Adipocyte (in vitro differentiated cells): Measurements from ENCODE around the gene CFAP54.
"Not testable (repeated sequence)": the region's sequence is repeated elsewhere in the genome, so short reads cannot be mapped to it uniquely, and the experiment has no call there.

Source experiments
- DNase-seq: peaks from one replicate; pipeline ENCODE4 v3.0.0-alpha.2; 2015; ENCODE audit warnings: low read depth
- H3K27me3 ChIP-seq: replicated peaks from 2 replicates; pipeline ENCODE4 v1.7.0; 2013; ENCODE audit warnings: mild to moderate bottlenecking, low read length, moderate library complexity; ENCODE audit not compliant: control insufficient read depth, insufficient read depth
- H3K36me3 ChIP-seq: 2 replicates; pipeline ENCODE4 v1.7.0; 2013; ENCODE audit warnings: low read length, mild to moderate bottlenecking, moderate library complexity; ENCODE audit not compliant: control insufficient read depth, insufficient read depth, severe bottlenecking
- H3K4me1 ChIP-seq: 2 replicates; pipeline ENCODE4 v1.7.0; 2013; ENCODE audit warnings: mild to moderate bottlenecking, low read length, moderate library complexity; ENCODE audit not compliant: control insufficient read depth, insufficient read depth
- H3K4me3 ChIP-seq: 2 replicates; pipeline ENCODE4 v1.7.0; 2013; ENCODE audit warnings: mild to moderate bottlenecking, low read length, moderate library complexity
- H3K9ac ChIP-seq: 2 replicates; pipeline ENCODE4 v1.7.0; 2013; ENCODE audit warnings: mild to moderate bottlenecking, low read length, moderate library complexity
- H3K9me3 ChIP-seq: 2 replicates; pipeline ENCODE4 v1.7.0; 2013; ENCODE audit warnings: mild to moderate bottlenecking, low read length, moderate library complexity; ENCODE audit not compliant: control insufficient read depth

CFAP54 gene

DNA sequence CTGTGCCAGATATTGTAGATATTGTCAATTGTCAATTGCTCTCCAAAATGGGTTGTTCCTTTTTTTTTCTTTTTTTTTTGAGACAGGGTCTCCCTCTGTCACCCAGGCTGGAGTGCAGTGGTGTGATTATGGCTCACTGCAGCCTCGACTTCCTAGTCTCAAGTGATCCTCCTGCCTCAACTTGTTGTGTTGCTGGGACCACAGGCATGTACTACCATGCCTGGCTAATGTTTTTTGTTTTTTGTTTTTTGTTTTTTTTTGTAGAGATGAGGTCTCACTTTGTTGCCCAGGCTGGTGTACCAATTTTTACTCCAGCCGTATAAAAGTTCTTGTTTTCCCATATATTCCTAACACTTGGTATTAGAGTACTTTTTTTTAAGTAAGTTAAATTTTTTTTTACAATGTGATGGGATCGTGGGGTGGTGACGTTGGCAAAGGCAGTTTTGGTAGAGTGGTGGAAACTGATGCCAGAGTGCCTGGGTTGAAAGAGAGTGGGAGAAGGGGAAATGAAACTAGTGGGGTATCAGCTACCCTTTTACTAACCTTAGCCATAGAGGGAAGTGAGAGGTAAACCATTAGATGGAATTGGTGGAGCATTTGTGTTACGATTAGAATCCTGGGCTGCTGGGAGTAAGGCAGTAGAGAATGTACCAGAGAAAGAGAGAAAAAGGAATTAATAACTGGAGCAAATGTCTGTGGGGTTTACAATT is 33.0 kb upstream of the CFAP54 start:
- Histone ChIP-seq H3K4me1 (no peaks in the 10 kb centered on the region), H3K9ac (no peak overlapping the region), H3K27me3 (no peaks in the 10 kb centered on the region), H3K9me3 (peaks cover 4% of the 10 kb centered on the region), H3K4me3 (no peak overlapping the region), H3K36me3 (no peaks in the 10 kb centered on the region)
- no peak for DNase-seq

DNA sequence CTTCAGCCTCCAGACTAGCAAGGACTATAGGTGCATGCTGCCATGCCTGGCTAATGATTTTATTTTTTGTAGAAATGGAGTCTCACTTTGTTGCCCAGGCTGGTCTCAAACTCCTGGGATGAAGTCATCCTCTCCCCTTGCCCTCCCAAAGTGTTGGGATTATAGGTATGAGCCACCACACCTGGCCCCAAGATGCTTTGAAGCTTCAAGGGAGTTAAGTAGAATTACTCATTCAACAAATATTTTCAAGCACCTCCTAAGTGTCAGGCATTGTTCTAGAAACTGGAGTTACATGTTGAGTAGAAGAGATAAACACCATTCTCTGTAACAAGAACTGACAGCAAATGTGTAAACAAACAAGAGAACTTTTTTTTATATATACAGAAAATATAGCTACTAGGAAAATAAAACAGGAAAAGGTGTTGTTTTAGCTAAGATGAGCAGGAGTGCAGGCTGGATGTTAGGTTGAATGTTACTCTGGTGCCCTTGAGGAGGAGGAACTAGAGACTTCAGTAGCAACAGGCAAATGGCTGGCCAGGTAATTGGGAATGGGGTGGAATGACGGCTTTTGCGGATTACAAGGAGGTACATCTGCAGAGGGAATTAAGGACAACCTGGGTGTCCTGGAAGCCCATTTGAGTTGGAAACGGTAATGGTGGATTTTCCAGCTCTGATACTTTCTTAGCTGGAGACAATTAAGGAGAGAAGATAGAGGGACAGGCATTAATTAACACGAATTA is 32.0 kb upstream of the CFAP54 start:
- Histone ChIP-seq H3K9me3 (no peaks in the 10 kb centered on the region), H3K4me3 (no peak overlapping the region), H3K27me3 (no peaks in the 10 kb centered on the region), H3K9ac (no peak overlapping the region), H3K4me1 (no peaks in the 10 kb centered on the region), H3K36me3 (no peaks in the 10 kb centered on the region)
- DNase-seq = no peak

DNA sequence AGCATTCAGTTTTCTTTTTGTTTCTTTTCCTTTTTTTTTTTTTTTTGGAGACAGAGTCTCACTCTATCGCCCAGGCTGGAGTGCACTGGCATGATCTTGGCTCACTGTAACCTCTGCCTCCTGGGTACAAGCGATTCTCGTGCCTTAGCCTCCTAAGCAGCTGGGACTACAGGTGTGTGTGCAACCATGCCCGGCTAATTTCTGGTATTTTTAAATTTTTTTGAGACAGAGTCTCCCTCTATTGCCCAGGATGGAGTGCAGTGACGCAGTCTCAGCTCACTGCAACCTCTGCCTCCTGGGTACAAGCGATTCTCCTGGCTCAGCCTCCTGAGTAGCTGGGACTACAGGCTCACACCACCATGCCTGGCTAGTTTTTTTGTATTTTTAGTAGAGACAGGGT is 30.1 kb upstream of the CFAP54 start:
- H3K4me1 ChIP-seq, H3K27me3 ChIP-seq, DNase-seq, H3K4me3 ChIP-seq, H3K9ac ChIP-seq, H3K36me3 ChIP-seq, H3K9me3 ChIP-seq: not testable (repeated sequence)

DNA sequence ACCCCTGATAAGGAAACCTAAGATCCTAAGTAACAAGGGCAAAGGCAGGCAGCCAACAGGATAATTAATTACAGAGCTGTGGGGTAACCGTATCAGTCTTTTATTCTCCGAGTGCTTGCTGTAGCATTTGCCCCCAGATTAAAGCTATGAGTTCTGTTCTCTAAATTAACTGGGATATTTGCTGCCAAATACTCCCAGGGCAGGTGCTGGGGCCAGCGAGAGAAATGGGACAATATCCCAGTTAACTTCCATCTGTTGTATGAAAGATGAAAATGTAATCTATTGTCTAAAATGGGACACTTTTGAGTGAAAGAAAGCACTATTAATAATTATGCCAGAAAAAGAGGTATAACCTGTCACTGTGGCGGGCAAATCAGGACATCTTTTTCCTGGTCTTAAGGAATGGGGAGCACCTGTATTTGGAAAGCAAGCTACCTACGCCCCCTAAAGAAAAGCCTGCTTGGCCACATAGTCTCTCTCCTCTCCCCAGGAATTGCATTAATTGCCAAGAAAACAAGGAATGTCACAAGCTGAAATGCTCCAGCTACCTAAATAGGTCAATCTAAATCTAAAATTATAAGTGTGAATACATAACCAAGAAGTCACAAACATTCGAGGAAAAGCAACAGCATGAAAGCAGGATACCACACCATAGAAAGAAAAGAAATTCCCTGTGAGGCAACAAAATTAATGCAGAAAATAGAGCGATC is 26.7 kb upstream of the CFAP54 start:
- H3K36me3 ChIP-seq = no peaks in the 10 kb centered on the region
- no peak overlapping the region for H3K9ac ChIP-seq
- H3K27me3 ChIP-seq = no peaks in the 10 kb centered on the region
- no peak for DNase-seq
- no peak overlapping the region for H3K4me3 ChIP-seq
- no peaks in the 10 kb centered on the region for H3K9me3 ChIP-seq
- no peaks in the 10 kb centered on the region for H3K4me1 ChIP-seq

DNA sequence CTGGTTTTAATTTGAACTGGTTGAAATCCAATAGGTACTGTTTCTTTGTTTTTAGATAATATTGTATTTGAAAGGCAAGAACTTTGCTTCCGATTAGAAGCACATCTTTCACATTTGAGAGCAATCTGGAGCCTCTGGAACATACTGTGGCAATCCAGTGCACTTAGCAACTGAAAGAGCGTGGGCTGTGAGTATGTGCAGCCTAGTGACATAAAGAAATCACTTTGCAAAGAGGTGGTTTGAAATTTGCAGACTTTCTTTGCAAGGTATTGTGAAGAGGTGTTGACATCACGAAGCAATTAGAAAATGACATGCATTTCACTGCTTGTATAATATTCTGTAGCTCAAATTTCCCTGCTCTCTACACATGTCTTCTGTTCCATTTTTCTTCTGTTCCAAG is 23.5 kb upstream of the CFAP54 start:
- no peaks in the 10 kb centered on the region for H3K27me3 ChIP-seq
- no peak for DNase-seq
- no peaks in the 10 kb centered on the region for H3K36me3 ChIP-seq
- no peaks in the 10 kb centered on the region for H3K9me3 ChIP-seq
- no peak overlapping the region for H3K4me3 ChIP-seq
- peaks cover under 1% of the 10 kb centered on the region for H3K4me1 ChIP-seq
- H3K9ac ChIP-seq = no peak overlapping the region

DNA sequence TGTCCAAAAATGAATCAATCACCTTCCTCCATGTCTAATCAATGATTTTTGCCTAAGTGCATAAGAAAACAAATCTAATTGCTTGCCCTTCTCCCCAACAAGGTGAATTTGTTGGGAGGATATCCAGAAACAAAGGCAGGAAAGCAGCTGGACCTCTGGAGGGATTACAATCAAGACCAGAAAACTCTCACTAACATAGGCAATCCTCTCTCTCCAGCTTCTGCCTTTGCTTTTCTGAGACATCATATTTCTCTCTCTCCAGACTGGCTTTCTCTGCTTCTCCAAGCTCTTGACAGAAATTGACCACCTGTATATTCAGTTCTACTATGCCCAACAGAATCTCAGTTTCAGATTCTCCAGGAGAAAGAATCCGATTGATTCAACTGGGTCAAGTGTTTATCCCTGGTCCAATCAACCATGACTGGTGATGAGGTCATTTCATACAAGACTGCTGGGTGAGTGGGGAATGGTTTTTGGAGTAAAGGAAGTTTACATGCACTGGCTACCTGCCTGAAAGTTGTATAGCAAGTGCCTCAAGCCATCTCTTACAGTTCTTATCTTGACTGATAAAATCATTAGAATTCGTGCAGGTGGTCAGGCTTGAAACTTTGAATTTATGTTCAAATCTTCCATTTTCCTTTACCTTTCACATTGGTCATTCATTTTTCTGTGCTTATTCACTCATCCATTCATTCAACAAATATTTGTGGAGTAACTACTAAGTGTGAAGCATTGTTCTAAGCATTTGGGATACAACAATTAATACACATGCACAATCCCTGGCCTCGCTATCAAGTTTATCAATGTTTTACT is 22.2 kb upstream of the CFAP54 start:
- H3K4me1 ChIP-seq = peaks cover 13% of the 10 kb centered on the region
- no peak overlapping the region for H3K4me3 ChIP-seq
- H3K36me3 ChIP-seq = no peaks in the 10 kb centered on the region
- H3K9me3 ChIP-seq = no peaks in the 10 kb centered on the region
- no peak for DNase-seq
- H3K27me3 ChIP-seq = no peaks in the 10 kb centered on the region
- no peak overlapping the region for H3K9ac ChIP-seq

DNA sequence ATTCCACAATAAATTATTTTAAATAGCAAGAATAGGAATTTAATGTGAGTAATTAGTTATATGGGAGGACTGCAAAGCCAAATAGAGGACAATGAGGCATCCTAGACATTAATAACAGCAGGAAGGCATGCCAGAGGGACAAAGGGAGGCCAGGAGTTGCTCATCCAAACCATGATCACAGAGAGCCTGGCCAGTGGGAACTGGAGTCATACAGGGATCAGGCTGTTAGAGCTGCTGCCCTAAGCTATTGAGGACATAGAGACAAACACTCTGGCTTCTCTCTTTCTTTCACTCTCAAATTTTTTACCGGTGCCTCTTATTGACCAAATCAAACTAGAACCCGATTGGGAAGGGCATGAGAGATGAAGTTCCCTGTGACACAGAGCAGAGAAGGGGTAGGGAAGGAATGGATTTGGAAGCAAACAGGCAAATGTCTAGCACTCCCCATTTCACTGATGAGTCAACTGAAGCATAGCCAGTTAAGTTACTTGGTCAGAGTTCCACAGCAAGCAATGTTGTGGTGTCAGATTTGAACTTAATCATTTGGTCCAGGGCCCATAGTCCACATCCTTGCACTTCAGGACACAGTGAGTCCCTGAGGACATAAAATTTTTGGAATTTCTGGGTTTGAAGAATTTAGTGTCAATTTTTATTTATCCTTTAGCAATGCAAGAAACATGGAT is 17.9 kb upstream of the CFAP54 start:
- peak overlapping the region; percentile 54 for H3K4me3 ChIP-seq
- peak; percentile 45 for DNase-seq
- peak overlapping the region; percentile 66 for H3K9ac ChIP-seq
- no peaks in the 10 kb centered on the region for H3K27me3 ChIP-seq
- H3K4me1 ChIP-seq = peaks cover 17% of the 10 kb centered on the region
- H3K36me3 ChIP-seq = no peaks in the 10 kb centered on the region
- no peaks in the 10 kb centered on the region for H3K9me3 ChIP-seq

DNA sequence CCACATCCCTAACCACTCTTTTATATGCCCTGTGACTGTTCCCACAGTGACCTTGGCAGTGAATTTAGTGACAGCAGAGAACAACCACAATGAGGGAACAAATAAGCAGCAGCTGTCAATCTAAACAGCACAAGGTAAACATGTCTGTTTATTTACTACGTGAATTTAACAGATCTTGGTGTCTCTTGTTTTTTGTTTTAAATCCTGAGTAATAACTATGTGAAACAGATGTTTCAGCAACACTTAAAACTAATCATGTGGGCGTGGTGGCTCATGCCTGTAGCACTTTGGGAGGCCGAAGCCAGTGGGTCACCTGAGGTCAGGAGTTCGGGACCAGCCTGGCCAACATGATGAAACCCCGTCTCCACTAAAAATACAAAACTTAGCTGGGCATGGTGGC is 17.0 kb upstream of the CFAP54 start:
- H3K9ac ChIP-seq = no peak overlapping the region
- H3K27me3 ChIP-seq = no peaks in the 10 kb centered on the region
- peaks cover 17% of the 10 kb centered on the region for H3K4me1 ChIP-seq
- H3K4me3 ChIP-seq = no peak overlapping the region
- no peak for DNase-seq
- H3K9me3 ChIP-seq = no peaks in the 10 kb centered on the region
- no peaks in the 10 kb centered on the region for H3K36me3 ChIP-seq

DNA sequence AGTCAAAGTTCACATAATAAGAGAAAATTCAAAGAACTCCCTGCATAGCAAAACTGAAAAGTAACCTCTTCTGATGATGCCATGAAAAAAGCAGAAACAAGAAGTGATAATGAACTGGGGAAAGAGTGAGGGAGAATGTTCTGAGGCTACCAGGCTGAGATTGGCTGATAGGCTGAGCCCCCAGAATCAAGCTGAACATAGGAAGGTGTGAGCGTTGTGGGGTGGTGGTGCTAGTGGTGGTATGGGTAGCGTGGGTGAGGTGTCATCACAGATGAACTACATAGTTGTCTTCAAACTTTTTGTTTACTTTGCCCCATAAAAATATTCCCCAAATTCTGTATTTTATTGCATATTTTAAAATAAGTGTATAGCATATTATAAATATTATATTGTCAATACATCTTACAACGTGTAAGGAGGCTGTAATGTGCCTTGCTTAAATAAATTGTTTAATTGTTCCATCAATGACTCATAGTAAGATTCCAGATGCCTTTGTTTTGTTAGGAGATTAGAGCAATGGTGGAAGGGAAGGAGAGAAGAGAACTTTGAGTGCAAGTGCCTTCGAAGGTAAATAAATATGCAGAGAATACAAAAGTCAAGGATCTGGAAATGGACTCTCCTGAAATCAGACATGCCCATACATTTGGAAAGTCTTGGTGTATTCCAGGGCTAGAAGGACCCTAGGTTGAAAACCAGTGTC is 15.8 kb upstream of the CFAP54 start:
- Histone ChIP-seq H3K9me3 (no peaks in the 10 kb centered on the region), H3K4me3 (no peak overlapping the region), H3K9ac (no peak overlapping the region), H3K4me1 (peaks cover 17% of the 10 kb centered on the region), H3K27me3 (no peaks in the 10 kb centered on the region), H3K36me3 (no peaks in the 10 kb centered on the region)
- no peak for DNase-seq

DNA sequence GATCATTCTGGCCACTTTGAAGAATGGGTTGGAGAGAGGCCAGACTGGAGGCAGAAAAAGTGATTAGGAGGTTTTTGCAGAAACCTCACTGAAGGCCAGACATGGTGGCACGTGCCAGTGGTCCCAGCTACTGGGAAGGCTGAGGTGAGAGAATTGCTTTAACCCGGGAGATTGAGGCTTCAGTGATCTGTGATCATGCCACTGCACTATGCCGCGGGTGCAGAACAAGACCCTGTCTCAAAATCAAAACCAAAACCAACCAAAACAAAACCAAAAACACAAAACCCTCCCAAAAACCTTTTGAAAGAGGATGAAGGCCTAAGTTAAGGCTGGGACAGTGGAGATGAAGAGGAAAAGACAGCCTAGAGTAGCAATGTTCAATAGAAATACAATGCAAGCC is 15.2 kb upstream of the CFAP54 start:
- no peaks in the 10 kb centered on the region for H3K9me3 ChIP-seq
- no peak for DNase-seq
- H3K27me3 ChIP-seq = no peaks in the 10 kb centered on the region
- H3K4me1 ChIP-seq = peaks cover 17% of the 10 kb centered on the region
- H3K36me3 ChIP-seq = no peaks in the 10 kb centered on the region
- no peak overlapping the region for H3K9ac ChIP-seq
- no peak overlapping the region for H3K4me3 ChIP-seq
